Endodermal cell (in vitro differentiated cells): ENCODE measurements around the gene FCAMR. TPM values are rescaled to one million over a fixed set of nuclear protein-coding genes. Genes with fewer than 3 reads are reported as not detected.

ENCODE experiments used
- DNase-seq: peaks from one replicate; pipeline ENCODE4 v3.0.0-alpha.2; 2017
- H3K27ac ChIP-seq: 2 replicates; pipeline ENCODE4 v1.5.1; 2013; ENCODE audit warnings: mild to moderate bottlenecking, low read depth, low read length, moderate library complexity
- H3K27me3 ChIP-seq: 2 replicates; pipeline ENCODE4 v1.6.1; 2013; ENCODE audit warnings: mild to moderate bottlenecking, low read length, moderate library complexity; ENCODE audit not compliant: insufficient read depth, control insufficient read depth, poor library complexity, severe bottlenecking
- H3K36me3 ChIP-seq: 2 replicates; pipeline ENCODE4 v1.7.0; 2013; ENCODE audit warnings: mild to moderate bottlenecking, low read length, moderate library complexity; ENCODE audit not compliant: control insufficient read depth, insufficient read depth
- H3K4me1 ChIP-seq: one replicate; pipeline ENCODE4 v1.7.0; 2013; ENCODE audit warnings: low read length; ENCODE audit not compliant: control insufficient read depth, insufficient read depth
- H3K4me3 ChIP-seq: 2 replicates; pipeline ENCODE4 v1.5.1; 2013; ENCODE audit warnings: mild to moderate bottlenecking, low read length, moderate library complexity
- H3K9ac ChIP-seq: 2 replicates; pipeline ENCODE4 v1.6.1; 2013; ENCODE audit warnings: mild to moderate bottlenecking, low read length, moderate library complexity; ENCODE audit not compliant: poor library complexity, severe bottlenecking; ENCODE audit errors: extremely low read depth
- H3K9me3 ChIP-seq: 2 replicates; pipeline ENCODE4 v1.6.1; 2013; ENCODE audit warnings: mild to moderate bottlenecking, low read length, moderate library complexity; ENCODE audit not compliant: control insufficient read depth
- H3K27ac Mint-ChIP-seq: 2 replicates; pipeline ENCODE4 v1.8.0; 2020; ENCODE audit warnings: mixed read lengths
- H3K27me3 Mint-ChIP-seq: 2 replicates; pipeline ENCODE4 v1.8.0; 2021; ENCODE audit warnings: mild to moderate bottlenecking, mixed read lengths; ENCODE audit not compliant: insufficient read depth
- H3K36me3 Mint-ChIP-seq: 2 replicates; pipeline ENCODE4 v1.8.0; 2020; ENCODE audit warnings: low read depth, mixed read lengths
- H3K4me1 Mint-ChIP-seq: 2 replicates; pipeline ENCODE4 v1.8.0; 2020; ENCODE audit warnings: mixed read lengths
- H3K4me3 Mint-ChIP-seq: 2 replicates; pipeline ENCODE4 v1.8.0; 2020; ENCODE audit warnings: mild to moderate bottlenecking, moderate library complexity, mixed read lengths
- H3K9me3 Mint-ChIP-seq: 2 replicates; pipeline ENCODE4 v1.8.0; 2020; ENCODE audit warnings: mild to moderate bottlenecking, mixed read lengths
- CTCF ChIP-seq: fragments of 200-600 bp; sonication (generic); conservative IDR thresholded peaks from 2 replicates; pipeline ENCODE4 v1.5.0; 2021; ENCODE audit warnings: antibody characterized with exemption, mild to moderate bottlenecking
- WGBS, 2 experiments: methylation state at CpG; one replicate each; pipeline versions ENCODE4 v1.1.5 to v1.1.7; 2013; ENCODE audit warnings: missing lambda C conversion rate in 2 of 2, mixed read lengths in 1 of 2; ENCODE audit not compliant: insufficient coverage in 1 of 2, insufficient read length in 1 of 2; 5-methylcytosine and 5-hydroxymethylcytosine counted together
- total RNA-seq, 2 donors: library from RNA; stranded (reverse); fragmentation: NEBNext Ultra II Directional in 1 of 2; extraction: Animal tissue kit (Norgen Biotek cat#: 25700) in 1 of 2; gene quantifications; 2 replicates in 1 of 2; 3 replicates in 1 of 2; pipeline ENCODE4 v1.2.1, GENCODE V29; 2021

The FCAMR gene
- total RNA-seq, 2 donors from 2014 or later: not detected

- Histone ChIP-seq H3K4me3 (no peak overlapping the region), H3K27ac (no peak overlapping the region), H3K4me1 (peaks cover 3% of the 10 kb centered on the region), H3K36me3 (no peaks in the 10 kb centered on the region), H3K9me3 (no peaks in the 10 kb centered on the region), H3K9ac (no peak overlapping the region), H3K27me3 (no peaks in the 10 kb centered on the region)
- TF ChIP-seq CTCF: no peak
- Mint-ChIP-seq H3K4me1 (peaks cover 16% of the 10 kb centered on the region), H3K4me3 (no peak overlapping the region), H3K9me3 (no peaks in the 10 kb centered on the region), H3K36me3 (no peaks in the 10 kb centered on the region), H3K27ac (no peak overlapping the region), H3K27me3 (peaks cover 5% of the 10 kb centered on the region)
- DNase-seq: no peak
- 93 to 100% methylated on average over 2 to 3 of the region's 3 CpGs for WGBS, 2 experiments
Observed at GRCh38 chr1:206953126-206953525, 17.1 kb downstream of the FCAMR start.

- Mint-ChIP-seq H3K36me3 (no peaks in the 10 kb centered on the region), H3K27ac (no peak overlapping the region), H3K27me3 (peaks cover 5% of the 10 kb centered on the region), H3K4me3 (no peak overlapping the region), H3K9me3 (no peaks in the 10 kb centered on the region), H3K4me1 (peaks cover 16% of the 10 kb centered on the region)
- no peaks in the 10 kb centered on the region for H3K27me3 ChIP-seq
- 86 to 90% methylated on average over 2 to 4 of the region's 4 CpGs for WGBS, 2 experiments
- H3K9me3 ChIP-seq: no peaks in the 10 kb centered on the region
- H3K4me3 ChIP-seq: no peak overlapping the region
- DNase-seq: no peak
- peaks cover 3% of the 10 kb centered on the region for H3K4me1 ChIP-seq
- no peaks in the 10 kb centered on the region for H3K36me3 ChIP-seq
- TF ChIP-seq CTCF: no peak
- no peak overlapping the region for H3K27ac ChIP-seq
- no peak overlapping the region for H3K9ac ChIP-seq
Observed at GRCh38 chr1:206952171-206952570, 18.1 kb downstream of the FCAMR start.

- Mint-ChIP-seq H3K27ac (no peak overlapping the region), H3K27me3 (peaks cover 3% of the 10 kb centered on the region), H3K4me1 (peaks cover 16% of the 10 kb centered on the region), H3K9me3 (no peaks in the 10 kb centered on the region), H3K36me3 (no peaks in the 10 kb centered on the region), H3K4me3 (no peak overlapping the region)
- Histone ChIP-seq H3K36me3 (no peaks in the 10 kb centered on the region), H3K27me3 (no peaks in the 10 kb centered on the region), H3K27ac (no peak overlapping the region), H3K9ac (no peak overlapping the region), H3K4me3 (no peak overlapping the region), H3K9me3 (no peaks in the 10 kb centered on the region), H3K4me1 (peaks cover 3% of the 10 kb centered on the region)
- no peak for DNase-seq
- WGBS, 2 experiments: 92 to 100% methylated on average over 2 to 4 of the region's 4 CpGs
- no peak for TF ChIP-seq CTCF
Observed at GRCh38 chr1:206951318-206952100, 18.8 kb downstream of the FCAMR start.
